IMR-90 (cell line): ENCODE measurements around the gene EIF4EBP2. TPM values are rescaled to one million over a fixed set of nuclear protein-coding genes. Genes with fewer than 3 reads are reported as not detected.

ENCODE experiments used
- ATAC-seq: fragments of 200-7000 bp; cut with Tn5 transposase; 2 replicates; pipeline ENCODE4 v1.9.1; 2020; ENCODE audit warnings: low read depth, mild to moderate bottlenecking, moderate library complexity
- BruUV-seq: library from RNA; stranded (reverse); fragments of 400-500 nt; replicated peaks from 2 replicates; lab custom pipeline; 2021; lab: Mats Ljungman, UMichigan
- CTCF ChIA-PET: fragments of 300-600 bp; formaldehyde crosslinking; extraction: SDS; loops from one replicate; lab custom pipeline; 2021; ENCODE audit warnings: antibody characterized with exemption; lab: Yijun Ruan, JAX
- POLR2A ChIA-PET: fragments of 300-600 bp; sonication (Branson Sonifier 250); formaldehyde crosslinking; loops from one replicate; lab custom pipeline; 2022; ENCODE audit warnings: antibody characterized with exemption; ENCODE audit not compliant: unreplicated experiment; lab: Charles Lee
- DNase-seq: peaks from one replicate; pipeline ENCODE4 v3.0.0; 2013
- H2AFZ ChIP-seq: replicated peaks from 2 replicates; pipeline ENCODE3; 2013; ENCODE audit warnings: low read length, mild to moderate bottlenecking; ENCODE audit not compliant: poor library complexity
- H2AK5ac ChIP-seq: 2 replicates; pipeline ENCODE4 v1.6.1; 2013; ENCODE audit warnings: low read depth, low read length, inconsistent platforms
- H2AK9ac ChIP-seq: replicated peaks from 2 replicates; pipeline ENCODE3; 2013; ENCODE audit warnings: mild to moderate bottlenecking, low read depth, low read length, moderate library complexity; ENCODE audit not compliant: poor library complexity
- H2BK120ac ChIP-seq: 2 replicates; pipeline ENCODE4 v1.6.1; 2013; ENCODE audit warnings: low read depth, low read length, inconsistent platforms
- H2BK15ac ChIP-seq: 3 replicates; pipeline ENCODE4 v1.6.1; 2013; ENCODE audit warnings: low read depth, low read length, inconsistent platforms
- H2BK20ac ChIP-seq: 2 replicates; pipeline ENCODE4 v1.6.1; 2013; ENCODE audit warnings: low read depth, mild to moderate bottlenecking, inconsistent platforms, low read length, moderate library complexity
- H2BK5ac ChIP-seq: 2 replicates; pipeline ENCODE4 v1.6.1; 2013; ENCODE audit warnings: mild to moderate bottlenecking, low read depth, low read length, inconsistent platforms; ENCODE audit not compliant: poor library complexity, severe bottlenecking
- H3K14ac ChIP-seq: replicated peaks from 2 replicates; pipeline ENCODE4 v1.6.1; 2013; ENCODE audit warnings: low read depth, low read length, inconsistent platforms
- H3K18ac ChIP-seq: 2 replicates; pipeline ENCODE4 v1.6.1; 2013; ENCODE audit warnings: low read depth, low read length, control low read depth
- H3K23ac ChIP-seq: 2 replicates; pipeline ENCODE4 v1.6.1; 2013; ENCODE audit warnings: low read depth, low read length, inconsistent platforms
- H3K27ac ChIP-seq: 2 replicates; pipeline ENCODE4 v1.5.1; 2013; ENCODE audit warnings: mild to moderate bottlenecking, control low read depth, low read length; ENCODE audit not compliant: insufficient read depth
- H3K27me3 ChIP-seq: 2 replicates; pipeline ENCODE4 v1.6.1; 2013; ENCODE audit warnings: low read length; ENCODE audit not compliant: control insufficient read depth, insufficient read depth
- H3K36me3 ChIP-seq: 2 replicates; pipeline ENCODE4 v1.6.1; 2013; ENCODE audit warnings: low read length, mixed read lengths; ENCODE audit not compliant: control insufficient read depth, insufficient read depth
- H3K4ac ChIP-seq: 2 replicates; pipeline ENCODE4 v1.6.1; 2013; ENCODE audit warnings: low read depth, low read length, inconsistent platforms
- H3K4me1 ChIP-seq: 2 replicates; pipeline ENCODE4 v1.6.1; 2013; ENCODE audit warnings: low read length, mixed read lengths; ENCODE audit not compliant: control insufficient read depth, insufficient read depth
- H3K4me2 ChIP-seq: 2 replicates; pipeline ENCODE4 v1.6.1; 2013; ENCODE audit warnings: low read depth, mild to moderate bottlenecking, control low read depth, low read length, moderate library complexity
- H3K4me3 ChIP-seq: 2 replicates; pipeline ENCODE4 v1.5.1; 2013; ENCODE audit warnings: low read depth, mild to moderate bottlenecking, control low read depth, low read length, moderate library complexity; ENCODE audit not compliant: insufficient read depth
- H3K56ac ChIP-seq: 2 replicates; pipeline ENCODE4 v1.6.1; 2013; ENCODE audit warnings: low read length, inconsistent platforms; ENCODE audit not compliant: insufficient read depth; ENCODE audit errors: extremely low read depth
- H3K79me1 ChIP-seq, 2 experiments: 2 replicates each; pipeline ENCODE4 v1.6.1; 2013; ENCODE audit warnings: low read length in 2 of 2, inconsistent platforms in 1 of 2, low read depth in 1 of 2
- H3K9ac ChIP-seq: 2 replicates; pipeline ENCODE4 v1.6.1; 2013; ENCODE audit warnings: low read depth, low read length, control low read depth
- H3K9me1 ChIP-seq: 2 replicates; pipeline ENCODE4 v1.6.1; 2013; ENCODE audit warnings: low read length, inconsistent platforms; ENCODE audit not compliant: insufficient read depth
- H3K9me3 ChIP-seq: 2 replicates; pipeline ENCODE4 v1.6.1; 2013; ENCODE audit warnings: low read length; ENCODE audit not compliant: control insufficient read depth, insufficient read depth
- H4K20me1 ChIP-seq: 2 replicates; pipeline ENCODE4 v1.6.1; 2013; ENCODE audit warnings: low read length, inconsistent platforms; ENCODE audit not compliant: insufficient read depth
- H4K5ac ChIP-seq: 2 replicates; pipeline ENCODE4 v1.6.1; 2013; ENCODE audit warnings: mild to moderate bottlenecking, low read depth, low read length, control low read depth
- H4K8ac ChIP-seq, 2 experiments: 2 replicates each; pipeline ENCODE4 v1.6.1; 2013; ENCODE audit warnings: low read depth in 2 of 2, low read length in 2 of 2, control low read depth in 1 of 2, inconsistent platforms in 1 of 2
- H4K91ac ChIP-seq: 2 replicates; pipeline ENCODE4 v1.6.1; 2013; ENCODE audit warnings: low read depth, low read length, inconsistent platforms; ENCODE audit not compliant: insufficient read depth
- CTCF ChIP-seq: conservative IDR thresholded peaks from 2 replicates; pipeline ENCODE4 v1.5.1; 2012; ENCODE audit warnings: mild to moderate bottlenecking, low read depth, low read length, improper control_type of control experiment
- ELK1 ChIP-seq: fragments of 150-350 bp; IDR thresholded peaks from 2 replicates; pipeline ENCODE4 v1.6.1; 2016; ENCODE audit warnings: low read depth, mild to moderate bottlenecking, low read length, moderate library complexity, borderline replicate concordance
- FOS ChIP-seq: fragments of 150-350 bp; IDR thresholded peaks from 2 replicates; pipeline ENCODE4 v1.6.1; 2016; ENCODE audit warnings: low read depth, low read length
- POLR2A ChIP-seq: IDR thresholded peaks from 2 replicates; pipeline ENCODE4 v1.6.1; 2012; ENCODE audit warnings: mild to moderate bottlenecking, low read depth, low read length
- RAD21 ChIP-seq: IDR thresholded peaks from 2 replicates; pipeline ENCODE4 v1.6.1; 2012; ENCODE audit warnings: low read length, improper control_type of control experiment
- RCOR1 ChIP-seq: IDR thresholded peaks from 2 replicates; pipeline ENCODE4 v1.6.1; 2012; ENCODE audit warnings: mild to moderate bottlenecking, low read length, improper control_type of control experiment; ENCODE audit not compliant: insufficient replicate concordance
- RFX5 ChIP-seq: IDR thresholded peaks from 2 replicates; pipeline ENCODE4 v1.8.0; 2012; ENCODE audit warnings: low read depth, mild to moderate bottlenecking, low read length, moderate library complexity
- SMC3 ChIP-seq: fragments of 150-350 bp; IDR thresholded peaks from 2 replicates; pipeline ENCODE4 v1.6.1; 2016; ENCODE audit warnings: low read depth, mild to moderate bottlenecking, antibody characterized with exemption, low read length, moderate library complexity
- USF2 ChIP-seq: fragments of 150-350 bp; IDR thresholded peaks from 2 replicates; pipeline ENCODE4 v1.6.1; 2017; ENCODE audit warnings: mild to moderate bottlenecking, antibody characterized with exemption, low read length, low read depth
- WGBS, 2 experiments: methylation state at CpG; one replicate each; pipeline versions ENCODE4 v1.1.5 to v1.1.7; 2013; ENCODE audit warnings: missing lambda C conversion rate in 2 of 2; ENCODE audit not compliant: insufficient read length in 1 of 2; ENCODE audit errors: extremely low coverage in 2 of 2; 5-methylcytosine and 5-hydroxymethylcytosine counted together
- dilution Hi-C: fragments of 300-500 bp; cut with HindIII; formaldehyde crosslinking; loops from one replicate; pipeline ENCODE4 v1.14.3; 2018; ENCODE audit warnings: low sequenced_read_pairs; ENCODE audit not compliant: unreplicated experiment
- in situ Hi-C: fragments of 300-500 bp; cut with MboI; formaldehyde crosslinking; loops from 3 replicates; pipeline ENCODE4 v1.14.3; 2019; ENCODE audit warnings: low sequenced_read_pairs, inconsistent platforms, mixed read lengths
- intact Hi-C: fragments of 100-400 bp; cut with micrococcal nuclease; formaldehyde crosslinking; loops from 2 replicates; pipeline ENCODE4 v1.10.0; 2022
- polyA plus RNA-seq, 3 experiments: library from polyadenylated mRNA; depleted of rRNA; stranded (reverse); fragments of >200 nt; gene quantifications; 2 replicates each; pipeline ENCODE4 v1.2.3, GENCODE V29; 2012; ENCODE audit warnings: low replicate concordance in 1 of 3
- total RNA-seq: library from RNA; depleted of rRNA; stranded (reverse); fragments of >200 nt; gene quantifications from 2 replicates; pipeline ENCODE4 v1.2.3, GENCODE V29; 2012

EIF4EBP2 gene
- total and polyA plus RNA-seq, 2 of the 4 experiments (the other 2 are of a cell fraction) = 13.7 to 15.6 TPM

- H3K18ac ChIP-seq = no peak overlapping the region
- no peaks in the 10 kb centered on the region for H3K79me1 ChIP-seq
- BruUV-seq = no TSS peak
- H2BK15ac ChIP-seq = no peak overlapping the region
- no peak for TF ChIP-seq CTCF
- no peak for TF ChIP-seq SMC3
- no peak for TF ChIP-seq FOS
- no peak for TF ChIP-seq RAD21
- TF ChIP-seq RCOR1 = no peak
- TF ChIP-seq USF2 = no peak
- TF ChIP-seq ELK1 = no peak
- no peak for TF ChIP-seq RFX5
- no peak for TF ChIP-seq POLR2A
- in situ Hi-C loops (no loop called here), dilution Hi-C loops (no loop called here), intact Hi-C loops (no loop called here)
- no peak overlapping the region for H3K4me3 ChIP-seq
- peak overlapping the region; percentile 55 for H2AK9ac ChIP-seq
- H2BK20ac ChIP-seq = no peak overlapping the region
- H2BK120ac ChIP-seq = no peak overlapping the region
- no peaks in the 10 kb centered on the region for H3K9me3 ChIP-seq
- POLR2A ChIA-PET = no interaction called here
- no peak overlapping the region for H3K23ac ChIP-seq
- no peaks in the 10 kb centered on the region for H4K20me1 ChIP-seq
- no peak overlapping the region for H2AK5ac ChIP-seq
- no peak overlapping the region for H4K91ac ChIP-seq
- H3K9me1 ChIP-seq = no peaks in the 10 kb centered on the region
- WGBS, 2 experiments = no CpG with 5 or more reads among the region's 2 CpGs
- H3K27me3 ChIP-seq = peaks cover 44% of the 10 kb centered on the region
- H4K8ac ChIP-seq = no peak overlapping the region
- no peaks in the 10 kb centered on the region for H3K36me3 ChIP-seq
- H3K4me2 ChIP-seq = no peak overlapping the region
- no peak overlapping the region for H4K5ac ChIP-seq
- H3K9ac ChIP-seq = no peak overlapping the region
- no peak overlapping the region for H2BK5ac ChIP-seq
- no peak overlapping the region for H3K14ac ChIP-seq
- no peak overlapping the region for H3K56ac ChIP-seq
- no peak overlapping the region for H3K4ac ChIP-seq
- H3K4me1 ChIP-seq = no peaks in the 10 kb centered on the region
- DNase-seq (no peak), ATAC-seq (no peak)
- CTCF ChIA-PET = no interaction called here
- no peak overlapping the region for H2AFZ ChIP-seq
- no peak overlapping the region for H3K27ac ChIP-seq
Measured at GRCh38 chr10:70465832-70466231, 61.9 kb downstream of the EIF4EBP2 start.
